HL-60/S4 (cell line): Measurements from ENCODE around the gene ATXN7L1.

ENCODE experiments used
- in situ Hi-C: fragments of 300-500 bp; cut with MboI; formaldehyde crosslinking; loops from 2 replicates; pipeline ENCODE4 v1.14.3; 2022; ENCODE audit warnings: low sequenced_read_pairs

ATXN7L1 gene, protein sequence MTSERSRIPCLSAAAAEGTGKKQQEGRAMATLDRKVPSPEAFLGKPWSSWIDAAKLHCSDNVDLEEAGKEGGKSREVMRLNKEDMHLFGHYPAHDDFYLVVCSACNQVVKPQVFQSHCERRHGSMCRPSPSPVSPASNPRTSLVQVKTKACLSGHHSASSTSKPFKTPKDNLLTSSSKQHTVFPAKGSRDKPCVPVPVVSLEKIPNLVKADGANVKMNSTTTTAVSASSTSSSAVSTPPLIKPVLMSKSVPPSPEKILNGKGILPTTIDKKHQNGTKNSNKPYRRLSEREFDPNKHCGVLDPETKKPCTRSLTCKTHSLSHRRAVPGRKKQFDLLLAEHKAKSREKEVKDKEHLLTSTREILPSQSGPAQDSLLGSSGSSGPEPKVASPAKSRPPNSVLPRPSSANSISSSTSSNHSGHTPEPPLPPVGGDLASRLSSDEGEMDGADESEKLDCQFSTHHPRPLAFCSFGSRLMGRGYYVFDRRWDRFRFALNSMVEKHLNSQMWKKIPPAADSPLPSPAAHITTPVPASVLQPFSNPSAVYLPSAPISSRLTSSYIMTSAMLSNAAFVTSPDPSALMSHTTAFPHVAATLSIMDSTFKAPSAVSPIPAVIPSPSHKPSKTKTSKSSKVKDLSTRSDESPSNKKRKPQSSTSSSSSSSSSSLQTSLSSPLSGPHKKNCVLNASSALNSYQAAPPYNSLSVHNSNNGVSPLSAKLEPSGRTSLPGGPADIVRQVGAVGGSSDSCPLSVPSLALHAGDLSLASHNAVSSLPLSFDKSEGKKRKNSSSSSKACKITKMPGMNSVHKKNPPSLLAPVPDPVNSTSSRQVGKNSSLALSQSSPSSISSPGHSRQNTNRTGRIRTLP

GRCh38 chr7:105876091-105876963 lies at the start of gene ATXN7L1:
Gene ATXN7L1 (minus strand): TSS chr7:105876599. CDS start chr7:105876558, 41 bp downstream.
- in situ Hi-C loops = no loop called here

DNA sequence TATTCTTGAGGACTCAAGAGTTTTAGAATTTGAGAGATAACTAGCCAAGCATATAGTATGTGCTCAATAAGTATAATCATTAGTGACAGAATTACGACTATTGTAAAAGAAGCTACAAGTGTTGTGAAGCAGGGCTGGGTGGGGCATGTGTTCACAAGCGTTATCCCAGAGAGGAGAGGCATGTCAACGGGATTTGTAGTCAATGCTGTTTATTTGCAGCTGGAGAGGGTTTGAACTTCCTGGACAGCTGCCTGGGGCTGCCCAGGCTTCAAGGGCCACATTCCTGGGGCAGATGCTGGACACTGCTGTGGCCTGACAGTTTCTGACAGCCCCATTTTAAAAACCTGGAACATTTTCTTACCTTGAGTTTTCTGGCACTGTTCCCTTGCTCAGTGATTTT lies 49.7 kb upstream of the ATXN7L1 start:
- in situ Hi-C loops = no loop called here

GRCh38 chr7:105924945-105925344 lies 48.5 kb upstream of the ATXN7L1 start:
- in situ Hi-C loops = no loop called here

GRCh38 chr7:105920766-105921165 lies 44.4 kb upstream of the ATXN7L1 start:
- in situ Hi-C loops = no loop called here

GRCh38 chr7:105917659-105918058 lies 41.3 kb upstream of the ATXN7L1 start:
- in situ Hi-C loops = no loop called here

- in situ Hi-C loops = no loop called here
These were observed 40.2 kb upstream of the ATXN7L1 start for GRCh38 chr7:105916603-105917002.

- in situ Hi-C loops = no loop called here
These were observed 37.5 kb upstream of the ATXN7L1 start for GRCh38 chr7:105913947-105914346.

DNA sequence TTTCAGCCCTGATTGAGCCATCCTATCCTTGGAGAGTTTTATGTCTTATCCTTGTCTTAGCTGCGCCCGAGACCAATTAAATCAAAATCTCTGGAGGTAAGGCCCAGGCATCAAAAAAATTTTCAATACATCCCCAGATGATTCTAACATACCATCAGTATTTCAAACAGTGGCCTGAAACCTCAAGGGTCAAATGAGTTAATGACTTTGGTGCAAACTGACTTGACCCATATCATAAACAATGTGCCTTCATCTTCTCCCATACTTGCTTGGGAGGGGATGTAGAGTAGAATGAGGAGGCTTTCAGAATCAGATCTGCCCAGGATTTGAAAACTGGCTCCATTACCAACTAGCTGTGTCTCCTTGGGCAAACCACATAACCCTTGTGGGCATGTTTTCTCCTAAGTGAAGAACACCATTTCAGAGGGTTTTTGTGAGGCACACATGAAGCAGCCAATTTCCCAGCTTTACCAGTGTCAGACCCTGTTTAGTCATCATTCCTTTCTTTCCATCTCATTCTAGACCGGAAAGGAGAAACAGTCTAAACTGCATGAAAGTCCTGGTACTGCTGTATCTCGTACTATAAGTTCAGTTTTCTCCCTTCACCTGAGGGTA lies 35.7 kb upstream of the ATXN7L1 start:
- in situ Hi-C loops = no loop called here

DNA sequence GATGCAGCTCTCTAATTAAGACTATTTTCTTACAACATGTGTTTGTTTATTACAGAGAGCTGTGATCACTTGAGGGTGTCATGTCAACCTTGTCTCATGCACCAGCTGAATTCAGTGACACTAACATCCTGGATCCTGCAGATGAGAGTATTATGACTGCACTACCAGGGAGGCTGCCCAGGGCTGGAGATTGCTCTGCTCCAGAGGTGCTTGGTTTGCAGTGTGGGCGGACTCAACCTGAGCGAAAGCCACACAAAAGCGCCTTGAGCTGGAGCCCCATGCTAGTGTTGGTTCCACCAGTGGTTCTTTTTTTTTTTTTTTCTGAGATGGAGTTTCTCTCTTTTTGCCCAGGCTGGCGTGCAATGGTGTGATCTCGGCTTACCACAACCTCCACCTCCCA lies 33.8 kb upstream of the ATXN7L1 start:
- in situ Hi-C loops = no loop called here

DNA sequence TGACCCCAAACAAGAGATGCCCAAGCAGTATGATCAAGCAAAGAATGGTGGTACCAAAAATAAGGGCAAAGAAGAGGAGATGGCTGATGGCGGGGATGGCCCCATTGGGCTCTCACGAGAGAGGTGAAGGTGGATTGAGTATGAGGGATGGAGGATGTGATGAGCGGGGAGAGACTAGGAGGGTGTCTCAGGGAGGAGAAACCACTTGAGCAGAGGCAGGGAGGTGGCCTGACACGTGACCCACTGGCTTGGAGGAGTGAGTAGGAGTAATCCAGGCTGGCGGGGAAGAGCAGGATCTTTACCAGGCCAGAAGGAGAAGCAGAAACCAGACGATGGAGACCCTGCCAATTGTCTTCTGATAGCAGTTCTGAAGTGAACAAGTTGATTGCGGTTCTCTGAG lies 33.3 kb upstream of the ATXN7L1 start:
- in situ Hi-C loops = no loop called here

DNA sequence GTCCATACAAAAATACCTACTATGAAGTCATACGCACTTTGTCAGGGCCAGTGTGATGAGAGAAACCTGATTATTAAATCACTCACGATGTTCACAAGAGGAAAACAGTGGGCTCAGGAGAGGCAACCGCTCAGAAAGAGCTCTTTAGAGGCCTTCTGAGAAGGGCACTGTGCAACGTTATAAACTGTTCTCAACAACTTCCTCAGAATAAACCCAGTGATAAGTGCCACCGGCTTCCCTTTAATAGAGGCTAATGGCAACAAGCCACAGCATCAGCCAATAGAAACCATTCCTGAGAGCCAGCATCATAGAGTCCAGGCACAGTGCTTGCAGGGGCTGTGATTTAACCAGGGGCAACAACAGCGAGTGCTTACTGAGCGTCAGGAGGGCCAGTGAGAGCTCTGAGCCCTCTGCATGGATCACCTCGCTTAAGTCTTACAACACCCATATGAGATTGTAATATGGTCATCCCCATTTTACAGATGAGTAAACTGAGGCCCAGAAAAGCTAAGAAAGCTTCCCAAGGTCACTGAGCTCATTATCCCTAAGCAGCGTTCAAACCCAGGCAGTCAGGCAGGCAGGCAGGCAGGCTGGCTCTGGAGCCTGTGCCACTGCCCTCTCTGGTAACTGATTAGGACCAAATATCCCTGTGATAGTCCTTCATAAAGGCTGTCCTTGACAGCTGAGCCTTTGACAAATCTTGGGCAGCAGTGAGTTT lies 30.9 kb upstream of the ATXN7L1 start:
- in situ Hi-C loops = no loop called here

- in situ Hi-C loops = no loop called here
These were observed 30.3 kb upstream of the ATXN7L1 start for GRCh38 chr7:105906695-105907094.

- in situ Hi-C loops = no loop called here
These were observed 29.6 kb upstream of the ATXN7L1 start for GRCh38 chr7:105905910-105906568.

GRCh38 chr7:105905209-105905909 lies 29.0 kb upstream of the ATXN7L1 start:
- in situ Hi-C loops = no loop called here

- in situ Hi-C loops = no loop called here
These were observed 27.7 kb upstream of the ATXN7L1 start for GRCh38 chr7:105904064-105904463.

DNA sequence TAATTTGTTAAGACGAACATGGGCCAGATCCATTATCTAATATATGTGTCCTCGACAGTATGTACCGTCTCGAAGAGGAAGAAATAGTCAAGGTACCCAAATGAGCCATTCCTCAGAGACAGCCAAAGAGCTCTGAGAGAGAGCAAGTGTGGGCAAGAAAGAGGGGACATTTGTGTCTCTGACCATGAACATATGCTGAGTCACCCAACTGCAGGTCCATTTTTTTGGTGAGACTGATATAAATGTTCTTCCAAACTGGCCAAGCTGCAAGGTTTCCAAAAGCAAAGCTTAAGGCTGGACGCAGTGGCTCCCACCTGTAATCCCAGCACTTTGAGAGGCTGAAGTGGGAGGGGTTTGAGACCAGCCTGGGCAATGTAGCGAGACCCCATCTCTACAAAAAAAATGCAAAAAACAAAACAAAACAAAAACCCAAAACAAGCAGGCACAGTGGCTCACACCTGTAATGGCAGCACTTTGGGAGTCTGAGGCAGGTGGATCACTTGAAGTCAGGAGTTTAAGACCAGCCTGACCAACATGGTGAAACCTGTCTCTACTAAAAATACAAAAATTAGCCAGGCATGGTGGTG lies 26.0 kb upstream of the ATXN7L1 start:
- in situ Hi-C loops = no loop called here

DNA sequence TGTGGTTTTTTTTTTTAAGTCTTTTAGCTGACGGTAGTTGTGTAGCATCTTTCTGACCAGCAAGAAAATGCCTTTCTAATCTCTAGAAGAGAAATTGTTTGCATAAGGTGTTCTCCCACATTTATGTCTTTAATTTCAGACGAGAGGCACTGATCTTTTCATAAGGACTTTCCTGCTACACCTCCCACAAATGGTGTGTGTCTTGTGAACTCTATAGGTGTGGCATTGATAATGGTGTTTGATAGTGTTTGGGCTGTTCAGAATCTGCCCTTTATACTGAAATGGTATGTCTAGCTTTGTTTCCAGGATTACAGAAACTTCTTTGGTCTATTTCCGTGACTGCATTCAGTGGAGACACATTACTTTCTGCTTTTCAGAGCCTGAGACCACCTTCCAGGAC lies 21.6 kb upstream of the ATXN7L1 start:
- in situ Hi-C loops = no loop called here

GRCh38 chr7:105896407-105896911 lies 20.1 kb upstream of the ATXN7L1 start:
- in situ Hi-C loops = no loop called here
